AG04450 (cell line): ENCODE results near the gene CLSTN3. TPM values are rescaled to one million over a fixed set of nuclear protein-coding genes. Genes with fewer than 3 reads are reported as not detected.
"Not testable (repeated sequence)": the region's sequence is repeated elsewhere in the genome, so short reads cannot be mapped to it uniquely, and the experiment has no call there.

Source experiments
- CTCF ChIA-PET: fragments of 300-600, 350-600 bp; formaldehyde crosslinking; extraction: SDS; loops from one replicate; lab custom pipeline; 2022; ENCODE audit warnings: antibody characterized with exemption, inconsistent platforms; lab: Charles Lee
- POLR2A ChIA-PET: fragments of 350-600 bp; formaldehyde crosslinking; extraction: SDS; loops from one replicate; lab custom pipeline; 2021; ENCODE audit warnings: antibody characterized with exemption, inconsistent platforms; lab: Yijun Ruan, JAX
- DNase-seq: peaks from one replicate; pipeline ENCODE4 v3.0.0-alpha.2; 2011; ENCODE audit warnings: low read depth, low spot score
- H3K27ac ChIP-seq: one replicate; pipeline ENCODE4 v1.5.1; 2012; ENCODE audit warnings: low read depth, low read length, control low read depth
- H3K27me3 ChIP-seq: one replicate; pipeline ENCODE4 v1.6.0; 2012; ENCODE audit warnings: low read length; ENCODE audit not compliant: control insufficient read depth, insufficient read depth
- H3K4me3 ChIP-seq: 2 replicates; pipeline ENCODE4 v1.5.1; 2011; ENCODE audit warnings: mild to moderate bottlenecking, low read depth, low read length, control low read depth
- H3K9me3 ChIP-seq: 2 replicates; pipeline ENCODE4 v1.5.1; 2012; ENCODE audit warnings: low read length; ENCODE audit not compliant: control insufficient read depth, insufficient read depth
- CTCF ChIP-seq: IDR thresholded peaks from 2 replicates; pipeline ENCODE4 v1.5.1; 2011; ENCODE audit warnings: low read depth, low read length, control low read depth, inconsistent platforms
- polyA plus RNA-seq: library from polyadenylated mRNA; depleted of rRNA; stranded (reverse); fragments of >200 nt; gene quantifications from 2 replicates; pipeline ENCODE4 v1.2.3, GENCODE V29; 2011

Gene CLSTN3
- polyA plus RNA-seq, 1 experiment: 22.3 TPM

GRCh38 chr12:7101694-7102131 lies 28.5 kb upstream of the CLSTN3 start:
- POLR2A ChIA-PET: no interaction called here

GRCh38 chr12:7102582-7102981 lies 27.6 kb upstream of the CLSTN3 start:
- CTCF ChIA-PET: interaction anchor here (1.9 kb wide), 2 partner anchors 10 kb away, joined by 14 to 15 read pairs; partner anchors contain the start of gene C1R
- no peak overlapping the region for H3K27ac ChIP-seq
- peaks cover 2% of the 10 kb centered on the region; the same call in 1 of the 2 replicates for H3K9me3 ChIP-seq
- H3K4me3 ChIP-seq: no peak overlapping the region
- POLR2A ChIA-PET: no interaction called here
- no peak for TF ChIP-seq CTCF
- DNase-seq: no peak
- no peaks in the 10 kb centered on the region for H3K27me3 ChIP-seq

More at GRCh38 chr12:7101694-7102131, 28.5 kb upstream of the CLSTN3 start:
- CTCF ChIA-PET: interaction anchor here (0.7 to 1.9 kb wide), 3 partner anchors 9 to 157 kb away, joined by 14 to 16 read pairs (median 15); partner anchors contain the start of gene C1R
- no peak for TF ChIP-seq CTCF
- Histone ChIP-seq H3K4me3 (no peak overlapping the region), H3K9me3 (peaks cover 2% of the 10 kb centered on the region; the same call in 1 of the 2 replicates), H3K27ac (no peak overlapping the region), H3K27me3 (no peaks in the 10 kb centered on the region)
- DNase-seq: no peak

GRCh38 chr12:7103837-7104584 lies 26.2 kb upstream of the CLSTN3 start:
- POLR2A ChIA-PET: no interaction called here
- CTCF ChIA-PET: interaction anchor here (1.3 kb wide), 1 partner anchor 9 kb away, joined by 8 read pairs; no protein-coding TSS in a partner anchor
- H3K4me3 ChIP-seq: no peak overlapping the region
- peaks cover 2% of the 10 kb centered on the region for H3K9me3 ChIP-seq
- no peak for TF ChIP-seq CTCF
- no peak for DNase-seq
- H3K27me3 ChIP-seq: no peaks in the 10 kb centered on the region
- H3K27ac ChIP-seq: no peak overlapping the region

GRCh38 chr12:7106082-7106481 lies 24.1 kb upstream of the CLSTN3 start:
- Histone ChIP-seq H3K27me3 (no peaks in the 10 kb centered on the region), H3K27ac (no peak overlapping the region), H3K4me3 (no peak overlapping the region), H3K9me3 (peaks cover 2% of the 10 kb centered on the region)
- POLR2A ChIA-PET: no interaction called here
- TF ChIP-seq CTCF: no peak
- CTCF ChIA-PET: interaction anchor here (0.8 to 3.8 kb wide), 2 partner anchors 12 to 13 kb away, joined by 3 to 21 read pairs; partner anchors contain the start of gene C1R
- no peak for DNase-seq

- POLR2A ChIA-PET: interaction anchor here (0.6 to 2.2 kb wide), 3 partner anchors 47 to 163 kb away, joined by 3 to 15 read pairs (median 5); partner anchors contain the start of genes C12orf57, C1S and RNU7-1
- CTCF ChIA-PET: interaction anchor here (0.8 to 3.8 kb wide), 7 partner anchors 8 to 144 kb away, joined by 3 to 21 read pairs (median 5); partner anchors contain the start of genes C1R and C1S
- peak overlapping the region; percentile 5; the same call in 1 of the 2 replicates for H3K4me3 ChIP-seq
- H3K27ac ChIP-seq, H3K27me3 ChIP-seq, H3K9me3 ChIP-seq, DNase-seq: not testable (repeated sequence)
These were observed 23.0 kb upstream of the CLSTN3 start for GRCh38 chr12:7107181-7107580.
